CD4-positive, alpha-beta T cell (primary cell): ENCODE measurements around the gene DGLUCY. TPM values are rescaled to one million over a fixed set of nuclear protein-coding genes. Genes with fewer than 3 reads are reported as not detected.

Experiments used
- ATAC-seq: fragments of 200-7000 bp; cut with Tn5 transposase; one replicate; pipeline ENCODE4 v1.10.0; 2022; ENCODE audit warnings: mild to moderate bottlenecking; ENCODE audit not compliant: poor library complexity
- CTCF ChIA-PET: fragments of 350-600 bp; sonication (Branson Sonifier 250); formaldehyde crosslinking; loops from one replicate; lab custom pipeline; 2021; ENCODE audit warnings: antibody characterized with exemption, inconsistent platforms; lab: Charles Lee
- POLR2A ChIA-PET: fragments of 350-600 bp; sonication (Branson Sonifier 250); formaldehyde crosslinking; loops from one replicate; lab custom pipeline; 2021; ENCODE audit warnings: antibody characterized with exemption, inconsistent platforms; lab: Charles Lee
- DNase-seq, 14 experiments: peaks; one replicate each; pipeline ENCODE4 v3.0.0-alpha.2; 2013 to 2020; ENCODE audit warnings: mixed read lengths in 2 of 14
- H3K27ac ChIP-seq, 2 donors: one replicate each; pipeline versions ENCODE4 v1.5.1 to v1.7.0; 2013; ENCODE audit warnings: low read length in 2 of 2, low read depth in 1 of 2, mild to moderate bottlenecking in 1 of 2
- H3K27me3 ChIP-seq, 2 experiments: 1 replicate in 1 of 2; 2 replicates in 1 of 2; pipeline versions ENCODE4 v1.6.1 to v1.7.0; 2013; ENCODE audit warnings: low read length in 2 of 2, control low read depth in 1 of 2, mild to moderate bottlenecking in 1 of 2, moderate library complexity in 1 of 2; ENCODE audit not compliant: insufficient read depth in 2 of 2, control insufficient read depth in 1 of 2
- H3K36me3 ChIP-seq: one replicate; pipeline ENCODE4 v1.6.1; 2013; ENCODE audit warnings: low read length, control low read depth; ENCODE audit not compliant: insufficient read depth
- H3K4me1 ChIP-seq: one replicate; pipeline ENCODE4 v1.6.1; 2013; ENCODE audit warnings: low read length, control low read depth; ENCODE audit not compliant: insufficient read depth
- H3K4me3 ChIP-seq: one replicate; pipeline ENCODE4 v1.5.1; 2013; ENCODE audit warnings: mild to moderate bottlenecking, low read length, moderate library complexity
- H3K9me3 ChIP-seq, 2 experiments: 1 replicate in 1 of 2; 2 replicates in 1 of 2; pipeline versions ENCODE4 v1.6.1 to v1.7.0; 2013; ENCODE audit warnings: low read length in 2 of 2, mild to moderate bottlenecking in 2 of 2, control low read depth in 1 of 2, moderate library complexity in 1 of 2; ENCODE audit not compliant: control insufficient read depth in 1 of 2, insufficient read depth in 1 of 2
- H3K27ac Mint-ChIP-seq: one replicate; pipeline ENCODE4 v1.8.0; 2020; ENCODE audit warnings: mixed read lengths
- H3K27me3 Mint-ChIP-seq: one replicate; pipeline ENCODE4 v1.8.0; 2021; ENCODE audit warnings: mixed read lengths
- H3K36me3 Mint-ChIP-seq: one replicate; pipeline ENCODE4 v1.8.0; 2021; ENCODE audit warnings: low read depth, mixed read lengths
- H3K4me1 Mint-ChIP-seq: one replicate; pipeline ENCODE4 v1.8.0; 2021; ENCODE audit warnings: low read depth, mixed read lengths
- H3K4me3 Mint-ChIP-seq: one replicate; pipeline ENCODE4 v1.8.0; 2020; ENCODE audit warnings: mild to moderate bottlenecking, mixed read lengths
- H3K9me3 Mint-ChIP-seq: one replicate; pipeline ENCODE4 v1.8.0; 2020; ENCODE audit warnings: mixed read lengths
- intact Hi-C, 2 experiments: fragments of 100-400 bp; cut with DNase I in 1 of 2; cut with micrococcal nuclease in 1 of 2; formaldehyde crosslinking; loops; one replicate each; pipeline versions ENCODE4 v1.15.1 to v1.9.0; 2023 to 2025; cut with DNase I, micrococcal nuclease
- total RNA-seq, 174 experiments: library from RNA in 2 of 174; stranded (reverse) in 2 of 174; gene quantifications; one replicate each; pipeline ENCODE4 v1.2.3 and lab custom pipeline; 2021 to 2026
- TF ChIP-seq, protein P1 (sequence below): fragments of 200-600 bp; IDR thresholded peaks from one replicate; pipeline ENCODE4 v1.8.0; 2022; ENCODE audit warnings: antibody characterized with exemption, mild to moderate bottlenecking

DGLUCY gene
- total RNA-seq, 2 experiments from 2014 or later, result 33.0 to 34.9 TPM

DNA sequence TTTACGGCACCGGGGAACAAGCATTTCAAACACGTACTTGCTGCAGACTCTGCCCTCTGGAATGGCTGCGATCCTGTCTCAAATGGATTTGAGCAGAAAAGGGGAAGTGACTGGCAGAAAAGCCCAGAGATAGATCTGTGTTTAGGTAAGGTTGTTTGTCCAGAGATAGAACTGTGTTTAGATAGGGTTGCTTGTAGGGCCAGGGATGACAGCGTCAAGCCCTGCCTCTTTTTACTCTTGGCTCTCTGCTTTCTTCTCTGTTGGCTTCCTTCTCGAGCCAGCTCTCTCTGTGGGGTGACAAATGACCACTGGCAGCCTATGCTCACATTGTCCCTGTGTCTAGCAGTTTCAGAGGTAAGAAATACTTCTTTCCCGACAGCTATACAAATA is 11.4 kb downstream of the DGLUCY start:
- no peak overlapping the region for H3K4me3 Mint-ChIP-seq
- no peaks in the 10 kb centered on the region for H3K27me3 Mint-ChIP-seq
- no peaks in the 10 kb centered on the region for H3K9me3 Mint-ChIP-seq

GRCh38 chr14:91125801-91126200 is 11.9 kb downstream of the DGLUCY start:
- no peaks in the 10 kb centered on the region for H3K27me3 ChIP-seq
- no peak overlapping the region for H3K4me3 ChIP-seq
- Mint-ChIP-seq H3K27ac (no peak overlapping the region), H3K4me3 (no peak overlapping the region), H3K4me1 (peaks cover 35% of the 10 kb centered on the region), H3K27me3 (no peaks in the 10 kb centered on the region), H3K36me3 (peaks cover 69% of the 10 kb centered on the region), H3K9me3 (no peaks in the 10 kb centered on the region)
- TF ChIP-seq, protein P1, sequence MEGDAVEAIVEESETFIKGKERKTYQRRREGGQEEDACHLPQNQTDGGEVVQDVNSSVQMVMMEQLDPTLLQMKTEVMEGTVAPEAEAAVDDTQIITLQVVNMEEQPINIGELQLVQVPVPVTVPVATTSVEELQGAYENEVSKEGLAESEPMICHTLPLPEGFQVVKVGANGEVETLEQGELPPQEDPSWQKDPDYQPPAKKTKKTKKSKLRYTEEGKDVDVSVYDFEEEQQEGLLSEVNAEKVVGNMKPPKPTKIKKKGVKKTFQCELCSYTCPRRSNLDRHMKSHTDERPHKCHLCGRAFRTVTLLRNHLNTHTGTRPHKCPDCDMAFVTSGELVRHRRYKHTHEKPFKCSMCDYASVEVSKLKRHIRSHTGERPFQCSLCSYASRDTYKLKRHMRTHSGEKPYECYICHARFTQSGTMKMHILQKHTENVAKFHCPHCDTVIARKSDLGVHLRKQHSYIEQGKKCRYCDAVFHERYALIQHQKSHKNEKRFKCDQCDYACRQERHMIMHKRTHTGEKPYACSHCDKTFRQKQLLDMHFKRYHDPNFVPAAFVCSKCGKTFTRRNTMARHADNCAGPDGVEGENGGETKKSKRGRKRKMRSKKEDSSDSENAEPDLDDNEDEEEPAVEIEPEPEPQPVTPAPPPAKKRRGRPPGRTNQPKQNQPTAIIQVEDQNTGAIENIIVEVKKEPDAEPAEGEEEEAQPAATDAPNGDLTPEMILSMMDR, result no peak
- H3K9me3 ChIP-seq, result peaks cover 0 to 4% of the 10 kb centered on the region in 2 experiments
- intact Hi-C loops, result no loop called here
- no peak overlapping the region for H3K27ac ChIP-seq
- no peak for DNase-seq
- H3K4me1 ChIP-seq, result peaks cover 26% of the 10 kb centered on the region
- ATAC-seq, result no peak
- POLR2A ChIA-PET, result no interaction called here
- CTCF ChIA-PET, result no interaction called here
- H3K36me3 ChIP-seq, result peaks cover 38% of the 10 kb centered on the region

More for the DNA sequence above, 11.4 kb downstream of the DGLUCY start:
- no peaks in the 10 kb centered on the region for H3K27me3 ChIP-seq
- peak overlapping the region; percentile 61 for H3K27ac Mint-ChIP-seq
- ChIA-PET CTCF (no interaction called here), POLR2A (interaction anchor here (1.1 kb wide), 1 partner anchor 11 kb away, joined by 5 read pairs; no protein-coding TSS in a partner anchor)
- H3K36me3 ChIP-seq, result peaks cover 40% of the 10 kb centered on the region
- no peak overlapping the region for H3K4me3 ChIP-seq
- no peak overlapping the region for H3K27ac ChIP-seq
- peaks cover 29% of the 10 kb centered on the region for H3K4me1 ChIP-seq
- H3K9me3 ChIP-seq, result peaks cover 0 to 4% of the 10 kb centered on the region in 2 experiments
- intact Hi-C loops, result no loop called here
- no peak for ATAC-seq
- TF ChIP-seq, protein P1, result no peak
- no peak for DNase-seq
- peaks cover 40% of the 10 kb centered on the region for H3K4me1 Mint-ChIP-seq
- peaks cover 72% of the 10 kb centered on the region for H3K36me3 Mint-ChIP-seq

- Histone ChIP-seq H3K9me3 (peaks cover 0 to 4% of the 10 kb centered on the region in 2 experiments), H3K27ac (no peak overlapping the region), H3K4me3 (no peak overlapping the region), H3K36me3 (peaks cover 43% of the 10 kb centered on the region), H3K27me3 (no peaks in the 10 kb centered on the region), H3K4me1 (peaks cover 22% of the 10 kb centered on the region)
- Mint-ChIP-seq H3K9me3 (no peaks in the 10 kb centered on the region), H3K27me3 (no peaks in the 10 kb centered on the region), H3K4me3 (no peak overlapping the region), H3K4me1 (peaks cover 26% of the 10 kb centered on the region), H3K36me3 (peaks cover 69% of the 10 kb centered on the region), H3K27ac (no peak overlapping the region)
- CTCF ChIA-PET, result no interaction called here
- ATAC-seq, result no peak
- intact Hi-C loops, result no loop called here
- POLR2A ChIA-PET, result interaction anchor here (0.6 to 1.6 kb wide), 2 partner anchors 12 to 36 kb away, joined by 3 to 6 read pairs; no protein-coding TSS in a partner anchor
- no peak for DNase-seq
- TF ChIP-seq, protein P1, result no peak
Measured at GRCh38 chr14:91126761-91127160, 12.9 kb downstream of the DGLUCY start.
